ENCODE data around the gene SLC2A4RG. TPM values are rescaled to one million over a fixed set of nuclear protein-coding genes. Genes with fewer than 3 reads are reported as not detected.
A peak's percentile ranks its signal among the peaks of the same experiment; 100 is the strongest.

The SLC2A4RG gene
- total and polyA plus RNA-seq, 2 of the 13 experiments (the other 11 are each of a cell fraction or from before 2014, with no cell fraction given) = 91.4 to 95.9 TPM

GRCh38 chr20:63734111-63734945, 5.2 kb upstream of the SLC2A4RG start (continued):
- no peak for TF ChIP-seq ZBTB2 (CRISPR knock-in tag; IDR thresholded peaks at IDR 0.05; ENCODE audit: low read depth)
- TF ChIP-seq STAT5B (CRISPR knock-in tag; IDR thresholded peaks at IDR 0.05) = no peak
- TF ChIP-seq PRMT3 (CRISPR knock-in tag; IDR thresholded peaks at IDR 0.05; ENCODE audit: borderline replicate concordance, low read depth) = no peak
- TF ChIP-seq ZBTB7B (CRISPR knock-in tag; IDR thresholded peaks at IDR 0.05) = peak; percentile 42; the same call in 1 of the 2 replicates
- TF ChIP-seq EZH2 (conservative IDR thresholded peaks at IDR 0.05; ENCODE audit: low read depth, low read length) = no peak
- no peak for TF ChIP-seq SNAI1 (CRISPR knock-in tag; IDR thresholded peaks at IDR 0.05; ENCODE audit: borderline replicate concordance)
- TF ChIP-seq ZNF577 (CRISPR knock-in tag; IDR thresholded peaks at IDR 0.05; ENCODE audit: borderline replicate concordance, low read depth) = no peak
- no peak for TF ChIP-seq ZNF318 (CRISPR knock-in tag; IDR thresholded peaks at IDR 0.05)
- TF ChIP-seq ZNF17 (CRISPR knock-in tag; IDR thresholded peaks at IDR 0.05) = no peak
- TF ChIP-seq, protein P1, sequence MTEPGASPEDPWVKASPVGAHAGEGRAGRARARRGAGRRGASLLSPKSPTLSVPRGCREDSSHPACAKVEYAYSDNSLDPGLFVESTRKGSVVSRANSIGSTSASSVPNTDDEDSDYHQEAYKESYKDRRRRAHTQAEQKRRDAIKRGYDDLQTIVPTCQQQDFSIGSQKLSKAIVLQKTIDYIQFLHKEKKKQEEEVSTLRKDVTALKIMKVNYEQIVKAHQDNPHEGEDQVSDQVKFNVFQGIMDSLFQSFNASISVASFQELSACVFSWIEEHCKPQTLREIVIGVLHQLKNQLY (CRISPR knock-in tag; IDR thresholded peaks at IDR 0.05) = no peak
- TF ChIP-seq ZMYM2 (CRISPR knock-in tag; IDR thresholded peaks at IDR 0.05) = peak; percentile 96
- no peak for TF ChIP-seq MTERF4 (CRISPR knock-in tag; IDR thresholded peaks at IDR 0.05)
- TF ChIP-seq HIC2 (CRISPR knock-in tag; IDR thresholded peaks at IDR 0.05; ENCODE audit: low read depth) = peak; percentile 74
- TF ChIP-seq ZFP62 (CRISPR knock-in tag; IDR thresholded peaks at IDR 0.05) = no peak
- no peak for TF ChIP-seq ZNF570 (CRISPR knock-in tag; IDR thresholded peaks at IDR 0.05; ENCODE audit: borderline replicate concordance)

All from HepG2 (cell line).